Liver (tissue), 9 donors: Measurements from ENCODE around the gene URI1. TPM values are rescaled to one million over a fixed set of nuclear protein-coding genes. Genes with fewer than 3 reads are reported as not detected.

Source experiments
- DNase-seq: peaks from one replicate; pipeline ENCODE4 v3.0.0-alpha.2; 2017; ENCODE audit warnings: low spot score
- H3K27ac ChIP-seq, 2 donors: one replicate each; pipeline ENCODE4 v1.7.0; 2013; ENCODE audit warnings: inconsistent platforms in 2 of 2, low read length in 2 of 2, control low read depth in 1 of 2, low read depth in 1 of 2, mild to moderate bottlenecking in 1 of 2
- H3K27me3 ChIP-seq, 4 donors: one replicate each; pipeline versions ENCODE4 v1.6.1 to v1.7.0; 2013; ENCODE audit warnings: low read length in 3 of 4, inconsistent platforms in 1 of 4, mild to moderate bottlenecking in 1 of 4, moderate library complexity in 1 of 4; ENCODE audit not compliant: control insufficient read depth in 4 of 4, insufficient read depth in 4 of 4
- H3K36me3 ChIP-seq, 4 donors: one replicate each; pipeline versions ENCODE4 v1.6.1 to v1.7.0; 2013; ENCODE audit warnings: low read length in 3 of 4, mild to moderate bottlenecking in 3 of 4, low read depth in 1 of 4, moderate library complexity in 1 of 4; ENCODE audit not compliant: control insufficient read depth in 4 of 4, insufficient read depth in 3 of 4
- H3K4me1 ChIP-seq, 4 donors: one replicate each; pipeline versions ENCODE4 v1.6.1 to v1.7.0; 2013; ENCODE audit warnings: low read length in 3 of 4, mild to moderate bottlenecking in 3 of 4, moderate library complexity in 1 of 4; ENCODE audit not compliant: control insufficient read depth in 4 of 4, insufficient read depth in 4 of 4
- H3K4me3 ChIP-seq, 3 donors: one replicate each; pipeline versions ENCODE4 v1.6.1 to v1.7.0; 2013; ENCODE audit warnings: low read length in 3 of 3, control low read depth in 1 of 3, low read depth in 1 of 3, mild to moderate bottlenecking in 1 of 3
- H3K9ac ChIP-seq, 2 donors: one replicate each; pipeline ENCODE4 v1.7.0; 2013; ENCODE audit warnings: low read length in 2 of 2, mild to moderate bottlenecking in 2 of 2, moderate library complexity in 2 of 2, control low read depth in 1 of 2, low read depth in 1 of 2
- H3K9me3 ChIP-seq, 4 donors: one replicate each; pipeline versions ENCODE4 v1.6.1 to v1.7.0; 2013; ENCODE audit warnings: low read length in 3 of 4; ENCODE audit not compliant: control insufficient read depth in 4 of 4
- EGR1 ChIP-seq, 2 donors: IDR thresholded peaks; 2 replicates each; pipeline ENCODE4 v1.6.1; 2016 to 2018; ENCODE audit warnings: antibody characterized with exemption in 2 of 2, low read depth in 2 of 2
- FOXA1 ChIP-seq: IDR thresholded peaks from 2 replicates; pipeline ENCODE4 v1.6.1; 2016; ENCODE audit warnings: antibody characterized with exemption
- FOXA2 ChIP-seq: IDR thresholded peaks from 2 replicates; pipeline ENCODE4 v1.6.1; 2016; ENCODE audit warnings: antibody characterized with exemption
- GABPA ChIP-seq, 2 donors: IDR thresholded peaks in 1 of 2; conservative IDR thresholded peaks in 1 of 2; 2 replicates each; pipeline ENCODE4 v1.6.1; 2016; ENCODE audit warnings: antibody characterized with exemption in 2 of 2, mild to moderate bottlenecking in 1 of 2, moderate library complexity in 1 of 2
- HNF4A ChIP-seq, 2 donors: conservative IDR thresholded peaks; 2 replicates each; pipeline ENCODE4 v1.6.1; 2016; ENCODE audit warnings: antibody characterized with exemption in 2 of 2, mild to moderate bottlenecking in 2 of 2
- JUND ChIP-seq, 2 donors: IDR thresholded peaks; 2 replicates each; pipeline ENCODE4 v1.6.1; 2016; ENCODE audit warnings: antibody characterized with exemption in 2 of 2
- RAD21 ChIP-seq, 2 donors: IDR thresholded peaks; 2 replicates each; pipeline ENCODE4 v1.6.1; 2016; ENCODE audit warnings: antibody characterized with exemption in 2 of 2, mild to moderate bottlenecking in 2 of 2
- RXRA ChIP-seq, 2 donors: IDR thresholded peaks; 2 replicates each; pipeline ENCODE4 v1.6.1; 2017 to 2018; ENCODE audit warnings: antibody characterized with exemption in 2 of 2, mild to moderate bottlenecking in 1 of 2
- SP1 ChIP-seq: IDR thresholded peaks from 2 replicates; pipeline ENCODE4 v1.6.1; 2018; ENCODE audit warnings: antibody characterized with exemption, mild to moderate bottlenecking
- TAF1 ChIP-seq: conservative IDR thresholded peaks from 2 replicates; pipeline ENCODE4 v1.6.1; 2016; ENCODE audit warnings: antibody characterized with exemption, mild to moderate bottlenecking
- YY1 ChIP-seq: IDR thresholded peaks from 2 replicates; pipeline ENCODE4 v1.6.1; 2016; ENCODE audit warnings: antibody characterized with exemption, mild to moderate bottlenecking
- WGBS: extraction: QIAGEN DNeasy Blood & Tissue Kit; methylation state at CpG from one replicate; pipeline ENCODE4 v1.1.7; 2013; 5-methylcytosine and 5-hydroxymethylcytosine counted together
- polyA plus RNA-seq, 2 donors: library from polyadenylated mRNA; stranded (reverse) in 1 of 2; unstranded in 1 of 2; fragments of 200-250 nt in 1 of 2; fragments of >200 nt in 1 of 2; fragmentation: Nextera tagmentation in 1 of 2; extraction: Ambion mirVana in 1 of 2; gene quantifications; one replicate each; pipeline versions ENCODE4 v1.2.1 to v1.2.3, GENCODE V29; 2013 to 2015
- total RNA-seq, 2 donors: library from RNA; depleted of rRNA; stranded (reverse); fragments of >200 nt; gene quantifications; one replicate each; pipeline ENCODE4 v1.2.3, GENCODE V29; 2014
- TF ChIP-seq, protein P1 (sequence below): IDR thresholded peaks from 2 replicates; pipeline ENCODE4 v1.6.1; 2016; ENCODE audit warnings: antibody characterized with exemption
- TF ChIP-seq, protein P2 (sequence below): fragments of 150-350 bp; IDR thresholded peaks from 2 replicates; pipeline ENCODE4 v1.5.1; 2017; ENCODE audit warnings: improper control_type of control experiment, low read depth, low read length; ENCODE audit not compliant: missing input control
- TF ChIP-seq, protein P3 (sequence below): IDR thresholded peaks from 2 replicates; pipeline ENCODE4 v1.6.1; 2016; ENCODE audit warnings: antibody characterized with exemption, mild to moderate bottlenecking
- TF ChIP-seq, protein P4 (sequence below): IDR thresholded peaks from 2 replicates; pipeline ENCODE4 v1.6.1; 2016; ENCODE audit warnings: antibody characterized with exemption
- donor health status: healthy.
- donor health status: healthy.
- donor health status: healthy.
- donor health status: healthy.
- donor health status: healthy.

URI1 gene
- total and polyA plus RNA-seq, 4 donors = 12.2 to 29.5 (median 15.7) TPM

DNA sequence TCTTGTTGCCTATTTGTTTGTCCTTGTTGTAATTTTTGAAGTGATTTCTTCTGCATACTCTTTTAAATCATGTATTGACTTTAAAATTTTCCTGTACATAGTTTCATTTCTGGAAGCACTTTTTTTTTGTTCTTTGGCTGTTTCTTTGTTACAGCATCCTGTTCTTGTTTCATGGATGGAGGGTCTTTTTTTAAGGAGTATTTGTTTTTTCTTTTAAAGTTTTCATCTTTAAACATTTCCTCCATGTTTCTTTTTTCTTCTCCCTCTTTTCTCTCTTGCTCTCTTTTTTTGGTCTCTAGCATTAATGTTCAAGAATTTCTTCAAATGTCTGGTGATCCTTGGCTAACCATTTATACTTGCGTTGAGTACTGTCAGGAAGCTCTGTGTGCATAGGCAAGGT is 58.8 kb downstream of the URI1 start:
- TF ChIP-seq YY1 = no peak
- TF ChIP-seq, protein P1, sequence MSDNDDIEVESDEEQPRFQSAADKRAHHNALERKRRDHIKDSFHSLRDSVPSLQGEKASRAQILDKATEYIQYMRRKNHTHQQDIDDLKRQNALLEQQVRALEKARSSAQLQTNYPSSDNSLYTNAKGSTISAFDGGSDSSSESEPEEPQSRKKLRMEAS = no peak
- no peak for TF ChIP-seq GABPA (IDR thresholded peaks at IDR 0.05 in 1 of 2, conservative IDR thresholded peaks at IDR 0.05 in 1 of 2)
- TF ChIP-seq, protein P2, sequence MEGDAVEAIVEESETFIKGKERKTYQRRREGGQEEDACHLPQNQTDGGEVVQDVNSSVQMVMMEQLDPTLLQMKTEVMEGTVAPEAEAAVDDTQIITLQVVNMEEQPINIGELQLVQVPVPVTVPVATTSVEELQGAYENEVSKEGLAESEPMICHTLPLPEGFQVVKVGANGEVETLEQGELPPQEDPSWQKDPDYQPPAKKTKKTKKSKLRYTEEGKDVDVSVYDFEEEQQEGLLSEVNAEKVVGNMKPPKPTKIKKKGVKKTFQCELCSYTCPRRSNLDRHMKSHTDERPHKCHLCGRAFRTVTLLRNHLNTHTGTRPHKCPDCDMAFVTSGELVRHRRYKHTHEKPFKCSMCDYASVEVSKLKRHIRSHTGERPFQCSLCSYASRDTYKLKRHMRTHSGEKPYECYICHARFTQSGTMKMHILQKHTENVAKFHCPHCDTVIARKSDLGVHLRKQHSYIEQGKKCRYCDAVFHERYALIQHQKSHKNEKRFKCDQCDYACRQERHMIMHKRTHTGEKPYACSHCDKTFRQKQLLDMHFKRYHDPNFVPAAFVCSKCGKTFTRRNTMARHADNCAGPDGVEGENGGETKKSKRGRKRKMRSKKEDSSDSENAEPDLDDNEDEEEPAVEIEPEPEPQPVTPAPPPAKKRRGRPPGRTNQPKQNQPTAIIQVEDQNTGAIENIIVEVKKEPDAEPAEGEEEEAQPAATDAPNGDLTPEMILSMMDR = no peak
- no peak for TF ChIP-seq SP1
- TF ChIP-seq, protein P3, sequence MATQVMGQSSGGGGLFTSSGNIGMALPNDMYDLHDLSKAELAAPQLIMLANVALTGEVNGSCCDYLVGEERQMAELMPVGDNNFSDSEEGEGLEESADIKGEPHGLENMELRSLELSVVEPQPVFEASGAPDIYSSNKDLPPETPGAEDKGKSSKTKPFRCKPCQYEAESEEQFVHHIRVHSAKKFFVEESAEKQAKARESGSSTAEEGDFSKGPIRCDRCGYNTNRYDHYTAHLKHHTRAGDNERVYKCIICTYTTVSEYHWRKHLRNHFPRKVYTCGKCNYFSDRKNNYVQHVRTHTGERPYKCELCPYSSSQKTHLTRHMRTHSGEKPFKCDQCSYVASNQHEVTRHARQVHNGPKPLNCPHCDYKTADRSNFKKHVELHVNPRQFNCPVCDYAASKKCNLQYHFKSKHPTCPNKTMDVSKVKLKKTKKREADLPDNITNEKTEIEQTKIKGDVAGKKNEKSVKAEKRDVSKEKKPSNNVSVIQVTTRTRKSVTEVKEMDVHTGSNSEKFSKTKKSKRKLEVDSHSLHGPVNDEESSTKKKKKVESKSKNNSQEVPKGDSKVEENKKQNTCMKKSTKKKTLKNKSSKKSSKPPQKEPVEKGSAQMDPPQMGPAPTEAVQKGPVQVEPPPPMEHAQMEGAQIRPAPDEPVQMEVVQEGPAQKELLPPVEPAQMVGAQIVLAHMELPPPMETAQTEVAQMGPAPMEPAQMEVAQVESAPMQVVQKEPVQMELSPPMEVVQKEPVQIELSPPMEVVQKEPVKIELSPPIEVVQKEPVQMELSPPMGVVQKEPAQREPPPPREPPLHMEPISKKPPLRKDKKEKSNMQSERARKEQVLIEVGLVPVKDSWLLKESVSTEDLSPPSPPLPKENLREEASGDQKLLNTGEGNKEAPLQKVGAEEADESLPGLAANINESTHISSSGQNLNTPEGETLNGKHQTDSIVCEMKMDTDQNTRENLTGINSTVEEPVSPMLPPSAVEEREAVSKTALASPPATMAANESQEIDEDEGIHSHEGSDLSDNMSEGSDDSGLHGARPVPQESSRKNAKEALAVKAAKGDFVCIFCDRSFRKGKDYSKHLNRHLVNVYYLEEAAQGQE = no peak
- TF ChIP-seq, protein P4, sequence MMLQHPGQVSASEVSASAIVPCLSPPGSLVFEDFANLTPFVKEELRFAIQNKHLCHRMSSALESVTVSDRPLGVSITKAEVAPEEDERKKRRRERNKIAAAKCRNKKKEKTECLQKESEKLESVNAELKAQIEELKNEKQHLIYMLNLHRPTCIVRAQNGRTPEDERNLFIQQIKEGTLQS = no peak
- TF ChIP-seq RXRA (IDR thresholded peaks at IDR 0.05) = no peak
- no peak for TF ChIP-seq JUND (IDR thresholded peaks at IDR 0.05)
- no peak for TF ChIP-seq EGR1 (IDR thresholded peaks at IDR 0.05; ENCODE audit: low read depth in 2 of 2)
- TF ChIP-seq FOXA1 = no peak
- Histone ChIP-seq H3K9me3 (peaks cover 0 to 2% (median 0%) of the 10 kb centered on the region in 4 donors), H3K4me3 (no peak overlapping the region), H3K4me1 (no peaks in the 10 kb centered on the region), H3K36me3 (peaks cover 0 to 2% (median 0%) of the 10 kb centered on the region in 4 donors), H3K27ac (no peak overlapping the region), H3K27me3 (no peaks in the 10 kb centered on the region), H3K9ac (no peak overlapping the region)
- no peak for DNase-seq
- WGBS = 97% methylated on average over 1 of the region's 1 CpG

DNA sequence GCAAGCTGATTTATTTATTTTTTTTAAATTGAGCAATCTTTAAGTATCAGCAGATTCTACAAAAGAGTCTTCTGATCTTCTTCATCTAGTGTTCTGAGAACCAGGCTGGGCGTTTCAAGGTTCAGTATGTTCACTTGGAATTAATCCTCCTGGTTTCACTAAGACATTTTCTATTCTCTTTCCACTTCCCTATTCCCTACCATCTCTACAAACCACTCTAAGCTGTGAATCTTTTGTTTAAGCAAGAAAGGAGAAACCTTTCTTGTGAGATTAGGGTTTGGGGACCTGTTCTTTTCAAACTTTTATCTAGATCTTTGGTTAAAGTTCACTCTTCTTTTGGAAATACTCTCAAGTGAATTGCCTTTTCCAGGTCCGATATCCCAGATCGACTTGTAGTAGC is 59.3 kb downstream of the URI1 start:
- Histone ChIP-seq H3K4me1 (no peaks in the 10 kb centered on the region), H3K4me3 (no peak overlapping the region), H3K9ac (no peak overlapping the region), H3K27ac (no peak overlapping the region), H3K36me3 (peaks cover 0 to 4% (median 0%) of the 10 kb centered on the region in 4 donors), H3K27me3 (no peaks in the 10 kb centered on the region), H3K9me3 (no peaks in the 10 kb centered on the region)
- DNase-seq = no peak
- WGBS = 79% methylated on average over 3 of the region's 3 CpGs
- TF ChIP-seq TAF1 (no peak), GABPA (IDR thresholded peaks at IDR 0.05 in 1 of 2, conservative IDR thresholded peaks at IDR 0.05 in 1 of 2) (no peak), EGR1 (IDR thresholded peaks at IDR 0.05; ENCODE audit: low read depth in 2 of 2) (no peak), RAD21 (IDR thresholded peaks at IDR 0.05) (no peak), HNF4A (conservative IDR thresholded peaks at IDR 0.05) (no peak), SP1 (no peak), JUND (IDR thresholded peaks at IDR 0.05) (no peak), RXRA (IDR thresholded peaks at IDR 0.05) (no peak), FOXA2 (no peak), YY1 (no peak)
- TF ChIP-seq, protein P2 = no peak
- TF ChIP-seq, protein P4 = no peak
